ENCODE results near the gene NTSR2. TPM values are rescaled to one million over a fixed set of nuclear protein-coding genes. Genes with fewer than 3 reads are reported as not detected.
A peak's percentile ranks its signal among the peaks of the same experiment; 100 is the strongest.

NTSR2 gene
- total RNA-seq, 1 experiment from 2014 or later: not detected

DNA sequence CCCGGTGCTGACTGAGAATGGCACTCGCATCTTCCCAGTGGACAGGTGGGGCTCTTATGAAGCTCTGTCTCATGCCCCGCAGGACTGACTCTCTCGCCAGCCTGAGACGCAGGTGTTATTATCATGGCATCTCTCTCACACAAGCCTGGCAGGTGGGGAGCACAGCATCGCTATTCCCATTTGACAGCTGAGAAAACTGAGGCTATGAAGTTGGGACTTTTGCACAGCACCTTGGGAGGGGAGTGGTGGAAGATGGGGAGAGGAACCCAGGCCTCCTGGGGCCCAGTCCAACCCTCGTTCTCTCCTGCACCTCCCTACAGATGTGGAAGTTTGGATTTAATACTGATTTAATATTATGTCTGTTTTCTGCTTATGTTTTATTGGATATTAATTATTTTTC lies 9.0 kb upstream of the NTSR2 start:
- H3K9me3 Mint-ChIP-seq (ENCODE audit: unreplicated experiment): no peaks in the 10 kb centered on the region
- CTCF ChIA-PET: interaction anchor here (0.7 to 6.4 kb wide), 3 partner anchors 8 to 95 kb away, joined by 3 to 44 read pairs (median 3); no protein-coding TSS in a partner anchor
- peaks cover 31% of the 10 kb centered on the region for H3K27me3 Mint-ChIP-seq (ENCODE audit: insufficient read depth, unreplicated experiment)
- POLR2A ChIA-PET: interaction anchor here (0.6 kb wide), 1 partner anchor 12 kb away, joined by 3 read pairs; no protein-coding TSS in a partner anchor
- H3K27ac Mint-ChIP-seq (ENCODE audit: low read depth, unreplicated experiment): no peak overlapping the region
- TF ChIP-seq, protein P1, sequence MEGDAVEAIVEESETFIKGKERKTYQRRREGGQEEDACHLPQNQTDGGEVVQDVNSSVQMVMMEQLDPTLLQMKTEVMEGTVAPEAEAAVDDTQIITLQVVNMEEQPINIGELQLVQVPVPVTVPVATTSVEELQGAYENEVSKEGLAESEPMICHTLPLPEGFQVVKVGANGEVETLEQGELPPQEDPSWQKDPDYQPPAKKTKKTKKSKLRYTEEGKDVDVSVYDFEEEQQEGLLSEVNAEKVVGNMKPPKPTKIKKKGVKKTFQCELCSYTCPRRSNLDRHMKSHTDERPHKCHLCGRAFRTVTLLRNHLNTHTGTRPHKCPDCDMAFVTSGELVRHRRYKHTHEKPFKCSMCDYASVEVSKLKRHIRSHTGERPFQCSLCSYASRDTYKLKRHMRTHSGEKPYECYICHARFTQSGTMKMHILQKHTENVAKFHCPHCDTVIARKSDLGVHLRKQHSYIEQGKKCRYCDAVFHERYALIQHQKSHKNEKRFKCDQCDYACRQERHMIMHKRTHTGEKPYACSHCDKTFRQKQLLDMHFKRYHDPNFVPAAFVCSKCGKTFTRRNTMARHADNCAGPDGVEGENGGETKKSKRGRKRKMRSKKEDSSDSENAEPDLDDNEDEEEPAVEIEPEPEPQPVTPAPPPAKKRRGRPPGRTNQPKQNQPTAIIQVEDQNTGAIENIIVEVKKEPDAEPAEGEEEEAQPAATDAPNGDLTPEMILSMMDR (IDR thresholded peaks at IDR 0.05; ENCODE audit: unreplicated experiment): no peak
- H3K4me3 Mint-ChIP-seq (ENCODE audit: unreplicated experiment): no peak overlapping the region
- peaks cover 23% of the 10 kb centered on the region for H3K4me1 Mint-ChIP-seq (ENCODE audit: insufficient read depth, unreplicated experiment)
- H3K36me3 Mint-ChIP-seq (ENCODE audit: insufficient read depth, unreplicated experiment): no peaks in the 10 kb centered on the region
- no peak for DNase-seq (ENCODE audit: unreplicated experiment)
- BruUV-seq (replicated peaks): no TSS peak
- intact Hi-C loops (cut with micrococcal nuclease): no loop called here

DNA sequence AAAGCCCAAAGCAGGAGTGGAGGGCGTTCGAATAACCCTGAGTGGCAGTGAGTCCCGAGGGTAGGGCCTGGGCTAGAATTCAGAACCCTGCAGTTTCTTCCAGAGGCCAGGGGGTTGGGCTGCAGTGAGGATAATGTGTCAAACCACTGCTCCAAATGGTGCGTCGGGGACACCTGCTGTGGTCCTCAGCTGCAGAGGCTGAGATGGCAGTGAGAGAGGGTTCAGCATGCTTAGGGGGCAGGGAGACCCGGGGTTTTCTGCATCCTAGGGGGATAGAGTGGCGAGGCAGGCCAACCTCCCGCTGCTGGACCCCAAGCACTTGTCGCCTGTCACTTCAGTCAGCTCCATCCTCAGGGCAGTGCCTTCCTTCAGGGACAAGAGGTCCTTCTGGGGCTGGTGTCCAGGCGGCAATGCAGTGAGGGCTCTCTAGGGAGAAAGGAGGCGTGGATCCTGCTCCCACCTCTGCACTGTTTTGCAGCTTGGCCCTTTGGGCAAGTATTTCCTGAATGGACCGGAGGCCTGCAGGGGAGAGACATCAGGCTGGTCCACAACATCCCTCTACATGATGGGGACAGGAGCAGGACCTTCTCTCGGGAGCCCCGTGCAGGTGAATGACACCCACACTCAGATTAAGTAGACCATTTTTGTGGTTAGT lies 8.4 kb upstream of the NTSR2 start:
- no peaks in the 10 kb centered on the region for H3K36me3 Mint-ChIP-seq (ENCODE audit: insufficient read depth, unreplicated experiment)
- H3K27ac Mint-ChIP-seq (ENCODE audit: low read depth, unreplicated experiment): no peak overlapping the region
- H3K4me3 Mint-ChIP-seq (ENCODE audit: unreplicated experiment): no peak overlapping the region
- H3K27me3 Mint-ChIP-seq (ENCODE audit: insufficient read depth, unreplicated experiment): peaks cover 27% of the 10 kb centered on the region
- intact Hi-C loops (cut with micrococcal nuclease): no loop called here
- BruUV-seq (replicated peaks): no TSS peak
- TF ChIP-seq, protein P1 (IDR thresholded peaks at IDR 0.05; ENCODE audit: unreplicated experiment): no peak
- no peaks in the 10 kb centered on the region for H3K9me3 Mint-ChIP-seq (ENCODE audit: unreplicated experiment)
- peaks cover 23% of the 10 kb centered on the region for H3K4me1 Mint-ChIP-seq (ENCODE audit: insufficient read depth, unreplicated experiment)
- POLR2A ChIA-PET: interaction anchor here (0.6 kb wide), 1 partner anchor 12 kb away, joined by 3 read pairs; no protein-coding TSS in a partner anchor
- CTCF ChIA-PET: interaction anchor here (1.0 to 6.4 kb wide), 2 partner anchors 13 to 95 kb away, joined by 3 to 44 read pairs; no protein-coding TSS in a partner anchor
- DNase-seq (ENCODE audit: unreplicated experiment): no peak

DNA sequence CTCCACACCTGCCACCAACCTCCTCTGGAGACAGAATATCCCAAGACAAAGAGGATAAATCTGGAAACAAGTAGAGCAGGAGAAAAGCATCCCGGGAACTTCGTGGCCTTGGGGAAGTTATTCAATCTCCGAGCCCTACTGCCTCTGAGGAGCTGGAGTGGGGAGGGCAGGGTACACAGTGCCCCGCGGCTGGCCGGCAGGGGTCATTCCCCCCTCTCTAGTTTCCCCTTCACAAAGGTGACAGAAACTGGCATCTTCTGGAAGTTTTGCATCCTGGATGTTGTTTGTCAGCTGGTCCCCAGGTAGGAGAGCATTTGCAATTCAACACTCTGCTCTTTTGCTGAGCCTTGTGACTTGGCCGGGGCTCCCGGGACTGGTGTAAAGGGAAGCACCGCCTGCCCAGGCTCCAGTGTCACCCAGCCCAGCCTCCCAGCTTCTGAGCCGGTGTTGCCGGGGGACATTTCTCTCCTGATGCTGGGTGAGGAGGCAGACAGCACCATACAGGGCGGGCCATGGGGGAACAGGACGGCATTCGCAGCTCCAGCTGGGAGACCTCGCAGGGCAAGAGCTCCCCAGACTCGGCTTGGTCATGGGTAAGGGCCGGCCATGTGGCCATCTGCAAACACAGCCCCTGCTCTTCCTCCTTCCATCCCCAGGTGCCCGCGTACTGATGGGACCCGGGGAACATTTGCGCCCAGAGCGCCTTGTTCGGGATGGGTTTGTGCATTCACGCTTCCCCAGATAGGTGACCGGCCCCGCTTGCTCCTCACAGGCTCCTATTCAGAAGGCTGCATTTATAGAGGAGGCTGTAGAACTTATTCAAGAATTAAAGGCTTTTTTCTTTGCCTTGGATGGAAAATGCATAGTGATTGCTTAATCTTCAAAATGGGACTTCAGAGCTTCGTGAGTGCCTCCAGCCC lies 7.4 kb upstream of the NTSR2 start:
- Mint-ChIP-seq H3K4me1 (ENCODE audit: insufficient read depth, unreplicated experiment) (peaks cover 18% of the 10 kb centered on the region), H3K27ac (ENCODE audit: low read depth, unreplicated experiment) (no peak overlapping the region), H3K9me3 (ENCODE audit: unreplicated experiment) (no peaks in the 10 kb centered on the region), H3K36me3 (ENCODE audit: insufficient read depth, unreplicated experiment) (no peaks in the 10 kb centered on the region), H3K27me3 (ENCODE audit: insufficient read depth, unreplicated experiment) (peaks cover 17% of the 10 kb centered on the region), H3K4me3 (ENCODE audit: unreplicated experiment) (no peak overlapping the region)
- no peak for DNase-seq (ENCODE audit: unreplicated experiment)
- intact Hi-C loops (cut with micrococcal nuclease): no loop called here
- POLR2A ChIA-PET: interaction anchor here (0.8 to 1.3 kb wide), 3 partner anchors 10 to 74 kb away, joined by 3 to 4 read pairs (median 3); no protein-coding TSS in a partner anchor
- TF ChIP-seq, protein P1 (IDR thresholded peaks at IDR 0.05; ENCODE audit: unreplicated experiment): no peak
- CTCF ChIA-PET: interaction anchor here (0.6 to 6.4 kb wide), 5 partner anchors 68 to 1846 kb away, joined by 3 to 44 read pairs (median 3); no protein-coding TSS in a partner anchor
- BruUV-seq (replicated peaks): no TSS peak

DNA sequence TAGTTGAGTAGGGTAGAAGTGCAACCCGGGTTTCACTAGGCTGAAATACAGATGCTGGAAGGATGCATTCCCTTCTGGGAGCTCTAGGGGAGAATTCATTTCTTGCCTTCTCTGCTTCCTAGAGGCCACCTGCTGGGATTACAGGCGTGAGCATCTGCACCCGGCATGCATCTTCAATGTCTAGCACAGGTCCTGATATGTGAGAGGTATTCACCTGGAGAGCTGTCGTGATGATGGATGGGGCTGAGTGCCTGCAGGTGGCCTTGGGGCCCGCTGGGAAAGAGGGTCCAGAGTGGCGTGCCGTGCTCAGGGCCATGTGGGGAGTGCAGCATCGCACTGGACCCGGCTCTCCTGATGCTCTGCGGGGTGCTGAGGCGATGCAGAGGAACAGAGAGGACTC lies 6.6 kb upstream of the NTSR2 start:
- DNase-seq (ENCODE audit: unreplicated experiment): peak; percentile 25
- Mint-ChIP-seq H3K4me1 (ENCODE audit: insufficient read depth, unreplicated experiment) (peaks cover 12% of the 10 kb centered on the region), H3K36me3 (ENCODE audit: insufficient read depth, unreplicated experiment) (no peaks in the 10 kb centered on the region), H3K4me3 (ENCODE audit: unreplicated experiment) (no peak overlapping the region), H3K27me3 (ENCODE audit: insufficient read depth, unreplicated experiment) (peaks cover 12% of the 10 kb centered on the region), H3K9me3 (ENCODE audit: unreplicated experiment) (no peaks in the 10 kb centered on the region), H3K27ac (ENCODE audit: low read depth, unreplicated experiment) (no peak overlapping the region)
- ChIA-PET POLR2A (interaction anchor here (0.5 to 1.3 kb wide), 5 partner anchors 11 to 74 kb away, joined by 3 to 4 read pairs (median 3); no protein-coding TSS in a partner anchor), CTCF (interaction anchor here (0.6 to 1.0 kb wide), 5 partner anchors 68 to 1846 kb away, joined by 3 to 5 read pairs (median 3); no protein-coding TSS in a partner anchor)
- intact Hi-C loops (cut with micrococcal nuclease): no loop called here
- TF ChIP-seq, protein P1 (IDR thresholded peaks at IDR 0.05; ENCODE audit: unreplicated experiment): no peak
- no TSS peak for BruUV-seq (replicated peaks)

Measured in MCF 10A (cell line).